Astrocyte (in vitro differentiated cells and primary cell): ENCODE data around the gene PTPRE. TPM values are rescaled to one million over a fixed set of nuclear protein-coding genes. Genes with fewer than 3 reads are reported as not detected.

Experiments
- DNase-seq: peaks from one replicate; pipeline ENCODE4 v3.0.0-alpha.2; 2010; ENCODE audit warnings: low read depth
- FAIRE-seq: peaks from 2 replicates; lab custom pipeline; 2011; peaks lifted over from hg19 to GRCh38; lab: Jason Lieb, UNC
- H2AFZ ChIP-seq: 2 replicates; pipeline ENCODE4 v1.6.0; 2012; ENCODE audit warnings: low read depth, low read length, inconsistent platforms
- H3K27ac ChIP-seq: 2 replicates; pipeline ENCODE4 v1.5.1; 2011; ENCODE audit warnings: low read depth, low read length, inconsistent platforms
- H3K27me3 ChIP-seq: 2 replicates; pipeline ENCODE4 v1.6.0; 2011; ENCODE audit warnings: low read length, inconsistent platforms; ENCODE audit not compliant: insufficient read depth
- H3K36me3 ChIP-seq: 2 replicates; pipeline ENCODE4 v1.5.1; 2011; ENCODE audit warnings: low read length, inconsistent platforms; ENCODE audit not compliant: insufficient read depth
- H3K4me1 ChIP-seq: 2 replicates; pipeline ENCODE4 v1.5.1; 2011; ENCODE audit warnings: low read length, inconsistent platforms; ENCODE audit not compliant: insufficient read depth
- H3K4me2 ChIP-seq: 2 replicates; pipeline ENCODE4 v1.6.0; 2012; ENCODE audit warnings: low read length, inconsistent platforms
- H3K4me3 ChIP-seq: 2 replicates; pipeline ENCODE4 v1.5.1; 2011; ENCODE audit warnings: low read depth, mild to moderate bottlenecking, low read length, inconsistent platforms; ENCODE audit not compliant: insufficient read depth
- H3K79me2 ChIP-seq: 2 replicates; pipeline ENCODE4 v1.6.0; 2012; ENCODE audit warnings: mild to moderate bottlenecking, low read length, inconsistent platforms; ENCODE audit not compliant: insufficient read depth
- H3K9ac ChIP-seq: 2 replicates; pipeline ENCODE4 v1.6.0; 2012; ENCODE audit warnings: mild to moderate bottlenecking, low read length, inconsistent platforms
- H3K9me3 ChIP-seq: 2 replicates; pipeline ENCODE4 v1.5.1; 2012; ENCODE audit warnings: low read depth, mild to moderate bottlenecking, low read length, inconsistent platforms; ENCODE audit not compliant: insufficient read depth
- H4K20me1 ChIP-seq: 2 replicates; pipeline ENCODE4 v1.6.0; 2012; ENCODE audit warnings: low read length, inconsistent platforms; ENCODE audit not compliant: insufficient read depth
- H3K27ac Mint-ChIP-seq: one replicate; pipeline ENCODE4 v1.8.0; 2021; ENCODE audit warnings: mild to moderate bottlenecking, mixed read lengths; ENCODE audit not compliant: unreplicated experiment
- H3K27me3 Mint-ChIP-seq: one replicate; pipeline ENCODE4 v1.8.0; 2021; ENCODE audit warnings: low read depth, mixed read lengths; ENCODE audit not compliant: unreplicated experiment
- H3K36me3 Mint-ChIP-seq: one replicate; pipeline ENCODE4 v1.8.0; 2021; ENCODE audit warnings: low read depth, mixed read lengths; ENCODE audit not compliant: unreplicated experiment
- H3K4me1 Mint-ChIP-seq: one replicate; pipeline ENCODE4 v1.8.0; 2021; ENCODE audit warnings: low read depth, mixed read lengths; ENCODE audit not compliant: unreplicated experiment
- H3K4me3 Mint-ChIP-seq: one replicate; pipeline ENCODE4 v1.8.0; 2021; ENCODE audit warnings: mild to moderate bottlenecking, moderate library complexity, mixed read lengths; ENCODE audit not compliant: unreplicated experiment
- H3K9me3 Mint-ChIP-seq: one replicate; pipeline ENCODE4 v1.8.0; 2021; ENCODE audit warnings: mild to moderate bottlenecking, mixed read lengths; ENCODE audit not compliant: unreplicated experiment
- EZH2 ChIP-seq: IDR thresholded peaks from 2 replicates; pipeline ENCODE4 v1.6.1; 2012; ENCODE audit warnings: mild to moderate bottlenecking, low read length, inconsistent platforms; ENCODE audit not compliant: insufficient read depth
- total RNA-seq: library from RNA; stranded (reverse); gene quantifications from 2 replicates; pipeline ENCODE4 v1.2.1, GENCODE V29; 2021
- TF ChIP-seq, protein P1 (sequence below): IDR thresholded peaks from 2 replicates; pipeline ENCODE4 v1.5.1; 2011; ENCODE audit warnings: low read depth, mild to moderate bottlenecking, inconsistent platforms, low read length, moderate library complexity; ENCODE audit not compliant: insufficient read depth

Gene PTPRE
- total RNA-seq, 1 donor from 2014 or later, result 14.1 TPM

DNA sequence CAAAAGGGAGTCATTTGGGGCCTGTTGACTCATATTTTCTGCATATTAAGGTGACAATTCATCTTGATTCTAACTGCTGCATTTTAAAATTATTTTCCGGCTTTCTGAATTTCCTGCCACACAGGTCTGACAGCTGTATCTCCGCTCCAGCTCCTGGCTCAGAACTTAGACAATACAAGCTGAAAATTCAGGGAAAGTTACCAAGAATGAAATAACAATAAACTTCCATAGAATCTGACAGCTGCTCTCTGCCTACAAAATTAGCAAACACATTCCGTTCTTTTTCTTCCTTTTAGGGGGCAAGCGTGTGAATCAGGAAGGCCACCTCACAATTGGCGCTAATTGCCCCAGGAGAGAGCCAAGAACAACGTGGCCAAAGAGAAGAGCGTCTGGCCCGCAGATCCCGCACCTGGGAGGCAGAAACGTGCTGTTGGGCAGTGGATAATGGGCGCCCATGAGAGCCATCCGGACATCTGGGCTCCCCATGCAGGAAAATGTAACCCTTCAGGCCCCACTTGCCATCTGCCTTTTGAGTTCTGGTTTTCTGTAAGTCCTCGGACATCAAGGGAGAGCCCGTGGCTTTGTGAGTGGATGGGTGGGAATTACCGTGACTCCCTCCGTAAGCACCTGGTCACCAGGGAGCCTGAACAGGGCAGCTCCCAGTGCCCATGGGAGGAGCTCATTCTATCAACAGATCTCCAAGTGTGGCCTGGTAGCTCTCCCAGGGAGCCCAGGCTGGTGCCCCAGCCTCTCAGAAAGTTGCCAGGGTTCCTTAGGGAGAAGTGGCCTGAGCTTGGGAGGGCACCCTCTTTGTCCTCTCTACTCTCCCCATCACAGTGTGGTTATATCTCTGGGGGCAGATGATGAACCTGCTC lies 19.1 kb upstream of the PTPRE start:
- Histone ChIP-seq H3K9ac (no peak overlapping the region), H3K36me3 (no peaks in the 10 kb centered on the region), H3K9me3 (no peaks in the 10 kb centered on the region), H3K4me2 (no peak overlapping the region), H3K27me3 (peaks cover 5% of the 10 kb centered on the region), H3K79me2 (no peaks in the 10 kb centered on the region), H3K4me1 (peaks cover 10% of the 10 kb centered on the region), H3K27ac (no peak overlapping the region), H4K20me1 (no peaks in the 10 kb centered on the region), H3K4me3 (no peak overlapping the region), H2AFZ (no peak overlapping the region)
- H3K4me3 Mint-ChIP-seq, result no peak overlapping the region
- FAIRE-seq, result no peak
- H3K36me3 Mint-ChIP-seq, result no peaks in the 10 kb centered on the region
- TF ChIP-seq, protein P1, sequence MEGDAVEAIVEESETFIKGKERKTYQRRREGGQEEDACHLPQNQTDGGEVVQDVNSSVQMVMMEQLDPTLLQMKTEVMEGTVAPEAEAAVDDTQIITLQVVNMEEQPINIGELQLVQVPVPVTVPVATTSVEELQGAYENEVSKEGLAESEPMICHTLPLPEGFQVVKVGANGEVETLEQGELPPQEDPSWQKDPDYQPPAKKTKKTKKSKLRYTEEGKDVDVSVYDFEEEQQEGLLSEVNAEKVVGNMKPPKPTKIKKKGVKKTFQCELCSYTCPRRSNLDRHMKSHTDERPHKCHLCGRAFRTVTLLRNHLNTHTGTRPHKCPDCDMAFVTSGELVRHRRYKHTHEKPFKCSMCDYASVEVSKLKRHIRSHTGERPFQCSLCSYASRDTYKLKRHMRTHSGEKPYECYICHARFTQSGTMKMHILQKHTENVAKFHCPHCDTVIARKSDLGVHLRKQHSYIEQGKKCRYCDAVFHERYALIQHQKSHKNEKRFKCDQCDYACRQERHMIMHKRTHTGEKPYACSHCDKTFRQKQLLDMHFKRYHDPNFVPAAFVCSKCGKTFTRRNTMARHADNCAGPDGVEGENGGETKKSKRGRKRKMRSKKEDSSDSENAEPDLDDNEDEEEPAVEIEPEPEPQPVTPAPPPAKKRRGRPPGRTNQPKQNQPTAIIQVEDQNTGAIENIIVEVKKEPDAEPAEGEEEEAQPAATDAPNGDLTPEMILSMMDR, result no peak
- TF ChIP-seq EZH2, result no peak
- peak; percentile 11 for DNase-seq
- peaks cover 14% of the 10 kb centered on the region for H3K27me3 Mint-ChIP-seq
- no peak overlapping the region for H3K27ac Mint-ChIP-seq
- H3K4me1 Mint-ChIP-seq, result peaks cover 13% of the 10 kb centered on the region
- no peaks in the 10 kb centered on the region for H3K9me3 Mint-ChIP-seq

DNA sequence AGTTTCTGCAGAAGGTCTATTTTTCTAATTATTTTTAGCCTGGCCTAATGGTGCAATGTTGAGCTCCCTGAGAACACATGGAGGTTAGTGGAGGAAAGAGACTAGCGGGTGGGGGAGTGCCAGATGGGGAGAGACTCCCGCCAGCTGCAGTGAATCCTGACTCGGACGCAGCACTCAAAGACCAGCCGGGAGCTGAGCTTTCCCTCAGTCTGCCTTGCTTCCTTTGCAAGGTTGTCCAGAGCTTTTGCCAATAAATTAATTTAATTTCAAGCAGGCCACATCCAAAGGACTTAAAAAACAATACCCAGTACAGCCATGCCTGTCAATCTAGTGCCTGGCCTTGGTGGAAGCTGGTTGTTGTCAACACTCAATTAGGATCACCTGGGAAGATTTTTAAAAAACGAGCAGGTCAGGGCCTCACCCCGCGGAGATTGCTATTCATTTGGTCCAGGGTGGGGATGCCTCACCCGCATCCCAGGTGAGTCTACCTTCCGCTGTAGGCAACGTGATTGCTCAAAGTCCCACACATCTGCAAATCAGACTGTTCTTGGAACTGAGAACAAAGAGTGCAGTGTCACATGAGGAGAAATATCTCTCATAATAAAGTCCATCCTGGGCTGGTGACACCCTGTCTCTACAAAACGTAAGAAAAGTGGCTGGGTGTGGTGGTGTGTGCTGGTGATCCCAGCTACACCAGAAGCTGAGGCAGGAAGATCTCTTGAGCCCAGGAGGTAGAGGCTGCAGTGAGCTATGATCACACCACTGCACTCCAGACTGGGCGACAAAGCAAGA lies 18.2 kb upstream of the PTPRE start:
- Mint-ChIP-seq H3K27ac (peak overlapping the region; percentile 74), H3K27me3 (peaks cover 8% of the 10 kb centered on the region), H3K4me3 (no peak overlapping the region), H3K36me3 (no peaks in the 10 kb centered on the region), H3K4me1 (peaks cover 13% of the 10 kb centered on the region), H3K9me3 (no peaks in the 10 kb centered on the region)
- Histone ChIP-seq H4K20me1 (no peaks in the 10 kb centered on the region), H2AFZ (no peak overlapping the region), H3K4me1 (peaks cover 10% of the 10 kb centered on the region), H3K9ac (no peak overlapping the region), H3K36me3 (no peaks in the 10 kb centered on the region), H3K9me3 (no peaks in the 10 kb centered on the region), H3K79me2 (no peaks in the 10 kb centered on the region), H3K4me2 (no peak overlapping the region), H3K27ac (no peak overlapping the region), H3K27me3 (peaks cover 5% of the 10 kb centered on the region), H3K4me3 (no peak overlapping the region)
- FAIRE-seq, result no peak
- no peak for DNase-seq
- TF ChIP-seq, protein P1, result no peak
- no peak for TF ChIP-seq EZH2
